GM12878 (cell line): ENCODE measurements around the gene HERC5. TPM values are rescaled to one million over a fixed set of nuclear protein-coding genes. Genes with fewer than 3 reads are reported as not detected.
A peak's percentile ranks its signal among the peaks of the same experiment; 100 is the strongest.

Experiments
- ATAC-seq: fragments of 200-7000 bp; cut with Tn5 transposase; 3 replicates; pipeline ENCODE4 v1.9.1; 2020; ENCODE audit warnings: mild to moderate bottlenecking, moderate library complexity
- BruUV-seq: library from RNA; stranded (reverse); fragments of 400-500 nt; replicated peaks from 2 replicates; lab custom pipeline; 2021; lab: Mats Ljungman, UMichigan
- CTCF ChIA-PET: fragments of 300-600 bp; sonication (Branson Sonifier 250); formaldehyde crosslinking; extraction: SDS; loops from one replicate; lab custom pipeline; 2021; ENCODE audit warnings: inconsistent platforms; lab: Yijun Ruan, JAX
- POLR2A ChIA-PET: fragments of 350-600 bp; formaldehyde crosslinking; extraction: SDS; loops from one replicate; lab custom pipeline; 2021; ENCODE audit warnings: inconsistent platforms; lab: Charles Lee
- RAD21 ChIA-PET: fragments of 300-600 bp; sonication (Branson Sonifier 250); formaldehyde crosslinking; loops from one replicate; lab custom pipeline; 2023; ENCODE audit warnings: antibody characterized with exemption; ENCODE audit not compliant: unreplicated experiment; lab: Charles Lee
- SMC1A ChIA-PET: fragments of 300-600 bp; sonication (Branson Sonifier 250); formaldehyde crosslinking; loops from one replicate; lab custom pipeline; 2023; ENCODE audit not compliant: unreplicated experiment, uncharacterized antibody; lab: Charles Lee
- DNase-seq: peaks from one replicate; pipeline ENCODE4 v3.0.0-alpha.2; 2011; ENCODE audit warnings: low read depth, low spot score
- FAIRE-seq: peaks from 3 replicates; lab custom pipeline; 2011; peaks lifted over from hg19 to GRCh38; lab: Jason Lieb, UNC
- H2AFZ ChIP-seq: 2 replicates; pipeline ENCODE4 v1.6.0; 2011; ENCODE audit warnings: low read depth, low read length, control low read depth; ENCODE audit not compliant: control insufficient read depth
- H3K27ac ChIP-seq: 2 replicates; pipeline ENCODE4 v1.5.1; 2011; ENCODE audit warnings: control low read depth; ENCODE audit not compliant: control insufficient read depth, insufficient read depth
- H3K27me3 ChIP-seq, 2 experiments: replicated peaks in 1 of 2; 2 replicates each; pipeline versions ENCODE4 v1.6.0 to v1.6.1; 2011; ENCODE audit warnings: low read length in 1 of 2; ENCODE audit not compliant: control insufficient read depth in 2 of 2, insufficient read depth in 2 of 2
- H3K36me3 ChIP-seq, 2 experiments: 2 replicates each; pipeline ENCODE4 v1.5.1; 2011; ENCODE audit warnings: low read length in 1 of 2; ENCODE audit not compliant: control insufficient read depth in 2 of 2, insufficient read depth in 2 of 2
- H3K4me1 ChIP-seq: 2 replicates; pipeline ENCODE4 v1.6.1; 2011; ENCODE audit warnings: mild to moderate bottlenecking, low read length, moderate library complexity, mixed read lengths; ENCODE audit not compliant: control insufficient read depth, insufficient read depth
- H3K4me2 ChIP-seq: 2 replicates; pipeline ENCODE4 v1.6.0; 2011; ENCODE audit warnings: control low read depth; ENCODE audit not compliant: control insufficient read depth, insufficient read depth
- H3K4me3 ChIP-seq: fragments of 200-600 bp; sonication (generic); 2 replicates; pipeline ENCODE4 v1.5.1; 2016
- H3K79me2 ChIP-seq: 2 replicates; pipeline ENCODE4 v1.6.0; 2011; ENCODE audit warnings: low read length; ENCODE audit not compliant: control insufficient read depth, insufficient read depth
- H3K9ac ChIP-seq: 2 replicates; pipeline ENCODE4 v1.8.0; 2011; ENCODE audit warnings: low read length, control low read depth, mixed read lengths; ENCODE audit not compliant: control insufficient read depth, insufficient read depth
- H3K9me3 ChIP-seq: replicated peaks from 3 replicates; pipeline ENCODE4 v1.5.1; 2011; ENCODE audit warnings: mild to moderate bottlenecking, low read length; ENCODE audit not compliant: control insufficient read depth, insufficient read depth
- H4K20me1 ChIP-seq: 2 replicates; pipeline ENCODE4 v1.6.0; 2011; ENCODE audit not compliant: control insufficient read depth, insufficient read depth
- BRCA1 ChIP-seq: IDR thresholded peaks from 2 replicates; pipeline ENCODE4 v1.6.1; 2011; ENCODE audit warnings: low read depth, low read length, improper control_type of control experiment
- CREB1 ChIP-seq: IDR thresholded peaks from 2 replicates; pipeline ENCODE4 v1.6.1; 2012; ENCODE audit warnings: low read depth, mild to moderate bottlenecking, inconsistent platforms
- E2F8 ChIP-seq: fragments of 450-650 bp; IDR thresholded peaks from 2 replicates; pipeline ENCODE4 v1.6.1; 2018; ENCODE audit warnings: mild to moderate bottlenecking, low read depth, moderate library complexity; ENCODE audit not compliant: partially characterized antibody
- JUND ChIP-seq: IDR thresholded peaks from 2 replicates; pipeline ENCODE4 v1.6.1; 2012; ENCODE audit warnings: low read depth, mild to moderate bottlenecking, low read length, improper control_type of control experiment, moderate library complexity
- LARP7 ChIP-seq: fragments of 450-650 bp; IDR thresholded peaks from 2 replicates; pipeline ENCODE4 v1.6.1; 2017; ENCODE audit warnings: mild to moderate bottlenecking
- NR2C2 ChIP-seq: IDR thresholded peaks from 2 replicates; pipeline ENCODE4 v1.6.1; 2011; ENCODE audit warnings: borderline replicate concordance, low read depth; ENCODE audit not compliant: control insufficient read depth, insufficient read length
- PAX8 ChIP-seq: fragments of 450-650 bp; IDR thresholded peaks from 2 replicates; pipeline ENCODE4 v1.6.1; 2017; ENCODE audit warnings: mild to moderate bottlenecking, moderate library complexity
- RBBP5 ChIP-seq: fragments of 200-600 bp; sonication (generic); conservative IDR thresholded peaks from 2 replicates; pipeline ENCODE4 v1.6.1; 2016
- SREBF2 ChIP-seq: IDR thresholded peaks from 2 replicates; pipeline ENCODE4 v1.6.1; 2012; ENCODE audit warnings: mild to moderate bottlenecking, low read length
- TARDBP ChIP-seq: IDR thresholded peaks from 2 replicates; pipeline ENCODE4 v1.6.1; 2016; ENCODE audit warnings: borderline replicate concordance
- USF2 ChIP-seq: IDR thresholded peaks from 2 replicates; pipeline ENCODE4 v1.6.1; 2011; ENCODE audit warnings: low read depth, low read length, improper control_type of control experiment, borderline replicate concordance
- WRNIP1 ChIP-seq: IDR thresholded peaks from 2 replicates; pipeline ENCODE4 v1.6.1; 2011; ENCODE audit warnings: low read depth, low read length, improper control_type of control experiment, borderline replicate concordance
- ZBTB33 ChIP-seq: fragments of 450-650 bp; IDR thresholded peaks from 2 replicates; pipeline ENCODE4 v1.6.1; 2017; ENCODE audit warnings: mild to moderate bottlenecking
- ZBTB4 ChIP-seq: fragments of 450-650 bp; formaldehyde crosslinking; IDR thresholded peaks from 2 replicates; pipeline ENCODE4 v1.4.0; 2022; ENCODE audit warnings: mild to moderate bottlenecking, moderate library complexity
- ZNF384 ChIP-seq: IDR thresholded peaks from 2 replicates; pipeline ENCODE4 v1.6.1; 2012; ENCODE audit warnings: low read depth, mild to moderate bottlenecking, low read length, improper control_type of control experiment, borderline replicate concordance
- WGBS: methylation state at CpG from one replicate; pipeline ENCODE4 v1.1.6; 2016; ENCODE audit warnings: low lambda C conversion rate; ENCODE audit not compliant: insufficient replicate concordance, insufficient coverage; ENCODE audit errors: missing lambda C conversion rate; 5-methylcytosine and 5-hydroxymethylcytosine counted together
- in situ Hi-C: fragments of 300-500 bp; cut with MboI; formaldehyde crosslinking; loops from 9 replicates; pipeline ENCODE4 v1.14.3; 2018; ENCODE audit warnings: mixed read lengths
- intact Hi-C: fragments of 100-400 bp; cut with micrococcal nuclease; formaldehyde crosslinking; loops from one replicate; pipeline ENCODE4 v1.14.2; 2022; ENCODE audit not compliant: unreplicated experiment
- polyA plus RNA-seq, 11 experiments: library from polyadenylated mRNA; depleted of rRNA in 4 of 11; unstranded in 6 of 11; stranded (reverse) in 5 of 11; fragments of >200 nt; fragmentation: Nextera tagmentation in 4 of 11; fragmentation: Illumina TruSeq in 1 of 11; extraction: Ambion mirVana in 4 of 11; extraction: Trizol in 1 of 11; gene quantifications; 1 replicate in 1 of 11; 2 replicates in 10 of 11; pipeline versions ENCODE4 v1.2.1 to v1.2.3, GENCODE V29; 2011 to 2016; ENCODE audit warnings: inconsistent platforms in 2 of 11, missing spikeins in 2 of 11, low read depth in 1 of 11
- total RNA-seq, 4 experiments: library from RNA; depleted of rRNA in 3 of 4; stranded (reverse); fragments of >200 nt in 3 of 4; fragmentation: Illumina TruSeq in 1 of 4; extraction: Trizol in 1 of 4; gene quantifications; 2 replicates each; pipeline versions ENCODE4 v1.2.1 to v1.2.3, GENCODE V29; 2013 to 2021

HERC5 gene
- total and polyA plus RNA-seq, 10 of the 15 experiments (the other 5 are each of a cell fraction or from before 2014, with no cell fraction given), result 12.5 to 60.7 (median 25.1) TPM

- no peak for DNase-seq
- POLR2A ChIA-PET, result interaction anchor here (0.7 to 0.9 kb wide), 2 partner anchors 8 to 18 kb away, joined by 3 read pairs; no protein-coding TSS in a partner anchor
- SMC1A ChIA-PET, result interaction anchor here (0.6 to 2.1 kb wide), 8 partner anchors 10 to 950 kb away, joined by 3 to 5 read pairs (median 4); partner anchors contain the start of gene HERC5
- no peaks in the 10 kb centered on the region for H3K27me3 ChIP-seq
- H3K9ac ChIP-seq, result no peak overlapping the region
- intact Hi-C loops, result no loop called here
- no peaks in the 10 kb centered on the region for H3K4me1 ChIP-seq
- 84% methylated on average over 5 of the region's 5 CpGs for WGBS
- H4K20me1 ChIP-seq, result no peaks in the 10 kb centered on the region
- CTCF ChIA-PET, result interaction anchor here (1.2 to 2.7 kb wide), 2 partner anchors 9 kb away, joined by 4 to 8 read pairs; partner anchors contain the start of gene HERC5
- peaks cover 2% of the 10 kb centered on the region; the same call in 1 of the 2 replicates for H3K79me2 ChIP-seq
- no peak overlapping the region for H3K4me2 ChIP-seq
- BruUV-seq, result no TSS peak
- H3K4me3 ChIP-seq, result no peak overlapping the region
- RAD21 ChIA-PET, result no interaction called here
- no peak overlapping the region for H2AFZ ChIP-seq
- H3K27ac ChIP-seq, result no peak overlapping the region
- no peak for FAIRE-seq
- H3K9me3 ChIP-seq, result peaks cover 2% of the 10 kb centered on the region; the same call in 1 of the 3 replicates
- in situ Hi-C loops, result no loop called here
- peak; percentile 30 for ATAC-seq
- peaks cover 0 to 7% of the 10 kb centered on the region in 2 experiments; a peak in 2 of 4 replicates for H3K36me3 ChIP-seq
- TF ChIP-seq CREB1, result no peak
- no peak for TF ChIP-seq NR2C2
- no peak for TF ChIP-seq JUND
- TF ChIP-seq ZNF384, result no peak
- TF ChIP-seq BRCA1, result no peak
- no peak for TF ChIP-seq ZBTB4 (CRISPR knock-in tag)
- TF ChIP-seq E2F8, result no peak
- TF ChIP-seq SREBF2, result no peak
- TF ChIP-seq PAX8, result no peak
- no peak for TF ChIP-seq ZBTB33
- TF ChIP-seq LARP7, result no peak
- TF ChIP-seq USF2, result no peak
- TF ChIP-seq TARDBP, result no peak
- no peak for TF ChIP-seq WRNIP1
- no peak for TF ChIP-seq RBBP5
Observed at GRCh38 chr4:88447371-88448095, 9.4 kb upstream of the HERC5 start.
